Myocyte (in vitro differentiated cells): Measurements from ENCODE around the gene RBM19. TPM values are rescaled to one million over a fixed set of nuclear protein-coding genes. Genes with fewer than 3 reads are reported as not detected.

Source experiments
- DNase-seq: peaks from one replicate; pipeline ENCODE4 v3.0.0-alpha.2; 2012; ENCODE audit warnings: low read depth
- total RNA-seq: library from RNA; depleted of rRNA; stranded (reverse); fragments of >200 nt; gene quantifications from 2 replicates; pipeline ENCODE4 v1.2.3, GENCODE V29; 2014

RBM19 gene
- total RNA-seq, 1 donor from 2014 or later, result 21.1 TPM

DNA sequence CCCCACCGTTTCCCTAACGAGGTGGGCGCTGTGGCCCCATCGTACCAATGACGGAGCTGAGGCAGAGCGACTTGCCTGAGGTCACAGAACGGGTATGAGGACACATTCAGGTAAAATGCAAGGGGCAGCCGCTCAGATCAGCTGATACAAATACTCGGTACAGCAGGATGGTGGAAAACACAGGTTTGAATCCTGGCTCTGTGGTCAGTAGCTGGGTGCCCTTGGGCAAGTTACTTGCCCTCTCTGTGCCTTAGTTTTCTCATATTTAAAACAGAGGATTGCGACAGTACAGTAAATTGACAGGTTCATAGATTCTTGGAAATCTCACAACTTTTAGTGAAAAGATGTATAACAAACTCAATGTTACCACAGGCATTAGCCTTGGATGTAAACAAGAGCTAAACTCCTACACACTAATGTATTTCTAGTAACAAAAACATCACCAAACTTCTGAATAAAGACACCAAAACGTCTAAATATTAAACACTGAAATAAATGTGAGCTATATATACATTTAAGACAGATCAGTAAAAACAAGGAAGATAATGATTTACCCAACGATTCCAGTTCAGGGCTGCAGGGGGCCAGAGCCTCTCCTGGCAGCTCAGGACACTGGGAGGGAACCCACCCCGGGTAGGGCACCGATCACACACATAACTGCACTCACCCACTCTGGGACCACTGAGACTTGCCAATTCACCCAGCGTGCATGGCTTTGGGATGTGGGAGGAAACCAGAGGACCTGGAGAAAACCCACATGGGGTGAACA is 128.4 kb downstream of the RBM19 start:
- DNase-seq, result no peak

DNA sequence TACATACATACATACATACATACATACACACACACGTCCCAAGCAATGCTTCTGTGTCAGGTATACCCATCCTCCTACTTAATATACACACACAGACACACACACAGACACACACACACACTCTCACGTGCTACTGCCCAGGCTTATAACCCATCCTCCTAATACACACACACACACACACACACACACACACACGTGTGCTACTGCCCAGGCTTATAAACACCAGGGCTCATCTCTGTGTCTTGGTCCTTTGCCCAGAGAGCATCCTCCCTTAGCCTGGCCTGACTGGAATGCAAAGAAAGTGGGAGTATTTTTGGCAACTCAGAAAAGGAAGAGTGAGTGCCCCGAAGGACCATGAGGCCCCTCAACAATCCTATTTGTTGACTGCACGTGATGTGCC is 129.0 kb downstream of the RBM19 start:
- DNase-seq, result no peak

GRCh38 chr12:113835896-113836295 is 130.2 kb downstream of the RBM19 start:
- no peak for DNase-seq

GRCh38 chr12:113835433-113835832 is 130.7 kb downstream of the RBM19 start:
- DNase-seq, result no peak

- DNase-seq, result no peak
These were observed 132.7 kb downstream of the RBM19 start for GRCh38 chr12:113833422-113833821.

GRCh38 chr12:113831476-113831875 is 134.6 kb downstream of the RBM19 start:
- peak; percentile 68 for DNase-seq

DNA sequence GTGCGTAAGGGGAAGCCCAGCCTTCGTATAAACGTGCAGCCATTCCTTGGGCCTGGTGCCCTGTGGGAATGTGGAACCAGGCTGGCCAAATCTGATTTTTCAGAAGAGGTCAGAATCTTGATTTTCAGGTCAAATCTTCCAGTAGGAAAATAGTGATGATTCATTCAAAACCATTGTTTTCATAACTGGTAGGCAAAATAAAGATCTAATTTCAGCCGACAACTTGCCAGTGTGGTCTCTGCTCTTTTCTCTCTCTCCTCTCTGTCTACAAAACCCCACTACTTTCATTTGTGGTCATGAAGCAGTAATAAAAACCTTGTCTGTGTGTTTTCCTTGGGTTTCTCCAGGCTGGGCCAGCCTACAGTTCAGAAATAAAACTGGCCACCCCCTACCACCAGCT is 135.1 kb downstream of the RBM19 start:
- peak; percentile 75 for DNase-seq

GRCh38 chr12:113829212-113829611 is 136.9 kb downstream of the RBM19 start:
- no peak for DNase-seq

DNA sequence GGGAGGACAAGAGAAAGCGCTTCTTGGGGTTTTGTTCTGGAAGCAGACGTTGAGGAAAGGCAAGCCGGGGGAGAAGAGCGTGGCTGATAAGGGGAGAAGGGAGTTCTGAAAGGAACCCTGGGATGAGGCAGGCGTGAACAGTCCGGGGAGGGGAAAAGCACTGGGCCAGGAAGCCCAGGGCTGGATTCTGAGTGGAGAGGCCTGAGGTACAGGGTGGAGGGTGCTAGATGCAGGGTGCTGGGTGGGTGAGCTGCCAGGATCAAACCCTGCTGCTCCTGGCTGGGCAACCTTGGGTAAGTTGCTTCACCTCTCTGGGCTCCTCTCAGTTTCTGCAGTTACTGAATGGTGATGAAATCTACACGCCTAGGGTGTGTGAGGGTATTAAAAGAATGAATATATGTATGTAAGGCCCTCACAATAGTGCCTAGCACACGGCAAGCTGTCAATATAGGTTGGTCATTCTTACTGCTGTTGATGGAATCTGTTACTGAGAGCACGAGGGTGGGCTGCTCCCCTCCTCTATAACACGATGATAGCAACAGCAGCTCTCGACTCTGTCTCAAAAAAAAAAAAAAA is 138.5 kb downstream of the RBM19 start:
- no peak for DNase-seq

DNA sequence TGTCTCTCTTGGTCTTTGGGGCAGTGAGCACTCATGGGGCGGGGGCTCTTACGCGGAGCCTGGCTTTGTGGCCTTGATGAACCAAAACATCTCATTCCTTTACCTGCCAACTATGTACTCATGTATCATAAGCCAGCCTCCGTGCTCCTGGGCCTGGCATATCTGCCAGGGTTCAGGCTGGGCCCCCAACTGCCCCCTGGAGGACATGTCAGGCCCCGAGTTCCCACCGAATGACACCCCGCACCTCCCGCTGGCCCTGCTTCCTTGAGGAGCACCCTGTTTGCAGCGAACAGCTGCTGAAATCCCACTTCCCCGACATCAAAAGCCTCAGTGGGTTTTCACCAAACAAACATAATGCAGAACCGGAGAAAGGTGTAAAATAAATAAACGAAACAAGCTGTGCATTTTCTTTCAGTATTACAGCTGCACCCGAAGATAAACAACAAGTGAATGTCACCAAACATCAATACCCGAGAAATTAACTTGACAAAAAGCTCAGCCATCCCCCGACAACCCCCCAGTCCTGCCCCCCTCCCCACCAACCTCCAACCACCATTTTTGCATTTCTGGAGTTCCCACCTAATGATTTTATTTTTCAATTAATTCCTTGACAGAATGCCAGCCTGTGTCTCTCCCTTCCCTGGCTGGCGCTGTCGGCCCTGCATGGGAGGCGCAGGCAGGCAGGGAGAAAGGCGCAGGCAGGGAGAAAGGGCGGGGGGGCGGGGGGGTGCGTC is 139.2 kb downstream of the RBM19 start:
- DNase-seq, result no peak

DNA sequence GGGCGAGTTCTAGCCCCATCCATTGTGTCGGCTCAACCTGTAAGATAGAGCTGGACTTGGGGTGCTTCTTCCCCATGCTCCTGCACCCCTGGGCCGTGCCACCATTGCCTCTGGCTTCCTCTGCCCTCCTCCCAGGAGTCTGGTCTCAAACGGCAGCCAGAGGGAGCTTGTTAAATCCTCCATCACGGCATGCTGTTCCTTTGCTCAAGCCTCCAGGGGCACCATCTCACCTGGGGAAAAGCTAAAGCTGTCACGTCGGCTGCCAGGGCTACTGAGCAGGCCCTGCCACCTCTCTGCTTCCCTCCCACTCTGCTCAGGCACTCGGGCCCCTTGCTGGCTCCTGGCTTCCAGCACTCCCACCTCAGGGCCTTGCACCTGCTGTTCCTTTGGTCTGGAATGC is 140.4 kb downstream of the RBM19 start:
- no peak for DNase-seq

- DNase-seq, result peak; percentile 28
These were observed 142.3 kb downstream of the RBM19 start for GRCh38 chr12:113823816-113824215.

DNA sequence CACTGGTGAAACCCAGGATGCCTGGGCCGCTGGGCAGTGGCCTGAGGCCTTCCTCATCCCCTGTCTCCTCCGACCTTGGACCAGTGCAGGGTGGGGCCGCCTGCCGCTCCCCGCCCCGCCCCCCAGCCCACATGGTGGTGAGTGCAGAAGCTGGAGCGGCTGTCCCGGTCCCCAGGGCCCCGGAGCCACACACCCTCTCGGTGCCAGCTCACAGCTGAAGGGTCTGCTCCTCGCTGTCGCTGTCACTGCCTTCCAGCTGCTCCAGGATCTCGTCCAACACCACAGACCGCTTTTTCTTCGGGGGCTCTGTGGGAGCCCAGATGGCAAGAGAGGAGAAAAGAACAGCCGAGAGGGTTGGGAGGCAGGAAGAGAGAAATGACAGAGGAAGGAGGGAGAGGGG is 143.1 kb downstream of the RBM19 start:
- peak; percentile 48 for DNase-seq

DNA sequence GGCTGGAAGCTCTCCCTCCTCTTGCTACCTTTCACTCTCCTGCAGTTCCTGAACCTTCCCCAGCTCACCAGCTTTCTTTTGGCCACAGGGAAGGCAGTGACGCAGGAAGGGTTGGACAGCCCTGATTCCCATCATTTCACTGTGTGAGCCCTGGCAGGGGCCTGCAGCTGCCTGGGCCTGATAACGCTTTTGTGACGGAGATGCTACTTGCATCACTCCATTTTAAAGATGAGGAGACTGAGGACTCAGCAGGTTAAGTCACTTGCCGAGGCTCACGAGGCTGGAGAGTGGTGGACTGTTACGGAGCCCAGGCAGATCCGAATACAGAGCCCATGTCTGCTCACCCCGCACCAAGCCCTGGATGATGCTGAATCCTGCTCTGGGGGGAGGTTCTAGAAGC is 145.3 kb downstream of the RBM19 start:
- DNase-seq, result no peak

DNA sequence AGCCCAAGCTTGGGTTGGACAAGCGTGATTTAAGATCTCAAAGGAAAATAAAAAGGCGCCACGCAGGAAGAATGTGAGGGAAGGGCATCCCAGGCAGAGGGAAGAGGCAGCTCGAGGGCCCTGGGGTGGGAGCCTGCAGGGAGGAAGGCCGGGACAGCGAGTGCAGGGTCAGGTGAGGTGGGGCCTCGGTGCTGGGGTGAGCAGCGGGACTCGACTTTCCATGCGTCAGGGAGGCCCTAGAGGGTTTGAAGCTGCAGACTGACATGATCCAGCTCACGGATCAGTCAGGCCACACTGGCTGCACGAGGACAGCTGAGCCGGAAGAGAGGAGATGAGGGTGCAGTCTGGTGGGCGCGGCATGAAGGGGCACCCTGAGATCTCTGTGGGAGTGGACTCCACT is 145.8 kb downstream of the RBM19 start:
- DNase-seq, result no peak

DNA sequence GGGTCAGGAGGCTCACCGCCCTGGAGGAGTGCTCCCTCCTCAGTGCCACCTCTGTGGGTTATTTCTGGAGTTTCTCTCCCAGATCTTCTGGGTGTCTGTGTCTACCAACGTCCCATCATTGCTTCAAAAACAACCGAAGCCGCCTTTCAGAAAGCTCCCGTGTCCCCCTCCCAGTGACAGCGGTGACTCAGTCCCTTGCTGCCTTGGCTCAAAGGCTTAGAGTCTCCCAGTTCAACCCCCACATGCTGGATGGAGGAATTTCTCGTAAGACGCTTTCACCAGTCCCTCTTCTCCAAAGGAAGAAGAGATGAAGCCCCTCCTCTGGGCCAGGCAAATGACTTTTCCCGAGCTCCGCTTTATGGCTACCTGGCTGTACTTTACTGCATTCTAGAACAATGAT is 146.6 kb downstream of the RBM19 start:
- DNase-seq, result no peak

GRCh38 chr12:113818833-113819232 is 147.3 kb downstream of the RBM19 start:
- DNase-seq, result no peak

GRCh38 chr12:113818283-113818682 is 147.8 kb downstream of the RBM19 start:
- DNase-seq, result no peak

- DNase-seq, result no peak
These were observed 149.3 kb downstream of the RBM19 start for GRCh38 chr12:113816866-113817265.

DNA sequence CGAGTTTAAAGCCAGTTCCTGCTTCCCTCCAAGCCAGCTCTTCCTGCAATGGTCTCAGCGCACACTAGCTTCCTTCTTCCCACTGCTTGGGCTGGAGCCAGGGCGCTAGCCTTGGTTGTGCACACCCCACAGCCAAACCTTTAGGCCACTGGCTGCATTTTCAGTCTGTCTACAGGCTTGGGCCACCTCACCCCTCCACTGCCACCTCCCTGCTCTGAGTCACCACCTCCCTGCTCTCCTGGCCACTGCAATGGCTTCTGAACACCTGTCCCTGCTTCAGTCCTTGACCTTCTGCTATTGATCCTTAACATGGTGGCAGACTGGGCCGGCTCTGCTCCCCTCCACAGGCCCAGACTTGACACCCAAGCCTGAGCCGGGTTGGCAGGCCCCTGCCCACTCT is 151.1 kb downstream of the RBM19 start:
- no peak for DNase-seq

- no peak for DNase-seq
These were observed 152.9 kb downstream of the RBM19 start for GRCh38 chr12:113813229-113813541.

GRCh38 chr12:113812411-113813228 is 153.5 kb downstream of the RBM19 start:
- DNase-seq, result no peak
